GM19324 (cell line): Measurements from ENCODE around the gene TAF7.
"Not testable (repeated sequence)": the region's sequence is repeated elsewhere in the genome, so short reads cannot be mapped to it uniquely, and the experiment has no call there.

Experiments used
- ATAC-seq: cut with Tn5 transposase; IDR thresholded peaks from one replicate; pipeline ENCODE4 v1.9.1; 2021; ENCODE audit warnings: mild to moderate bottlenecking, moderate library complexity; ENCODE audit not compliant: unreplicated experiment, low FRiP score

TAF7 gene

GRCh38 chr5:141320225-141321169 is at the start of gene TAF7:
TAF7 (minus strand) TSS chr5:141320784; CDS start chr5:141320044, 740 bp downstream.
- peak; percentile 98 for ATAC-seq

GRCh38 chr5:141366016-141366896 is 45.7 kb upstream of the TAF7 start:
- no peak for ATAC-seq

GRCh38 chr5:141363952-141364660 is 43.5 kb upstream of the TAF7 start, which contains the start of gene PCDHGA5:
PCDHGA5 (plus strand) TSS chr5:141364162; CDS start chr5:141364331, 169 bp downstream.
- ATAC-seq, result no peak

GRCh38 chr5:141362719-141363118 is 42.1 kb upstream of the TAF7 start:
- no peak for ATAC-seq

- ATAC-seq, result no peak
Measured at GRCh38 chr5:141360685-141361084, 40.1 kb upstream of the TAF7 start.

- ATAC-seq, result no peak
Measured at GRCh38 chr5:141359790-141360426, 39.3 kb upstream of the TAF7 start, which contains the start of gene PCDHGB2. PCDHGB2 (plus strand) TSS chr5:141359994; CDS start chr5:141360136, 142 bp downstream.

GRCh38 chr5:141356950-141357349 is 36.4 kb upstream of the TAF7 start:
- no peak for ATAC-seq

GRCh38 chr5:141356133-141356532 is 35.5 kb upstream of the TAF7 start:
- no peak for ATAC-seq

- ATAC-seq, result no peak
Measured at GRCh38 chr5:141355641-141356040, 35.1 kb upstream of the TAF7 start.

GRCh38 chr5:141354900-141355469 is 34.4 kb upstream of the TAF7 start, which contains the start of gene PCDHGA4:
PCDHGA4 (plus strand) TSS chr5:141355021; CDS start chr5:141355108, 87 bp downstream.
- no peak for ATAC-seq

- ATAC-seq, result no peak
Measured at GRCh38 chr5:141351591-141351990, 31.0 kb upstream of the TAF7 start.

GRCh38 chr5:141349917-141350619 is 29.5 kb upstream of the TAF7 start, which contains the start of gene PCDHGB1:
PCDHGB1 (plus strand) TSS chr5:141350099; CDS start chr5:141350261, 162 bp downstream.
- no peak for ATAC-seq

GRCh38 chr5:141346017-141346416 is 25.4 kb upstream of the TAF7 start:
- not testable (repeated sequence) for ATAC-seq

GRCh38 chr5:141345327-141345726 is 24.7 kb upstream of the TAF7 start:
- ATAC-seq, result no peak

GRCh38 chr5:141343953-141344463 is 23.4 kb upstream of the TAF7 start:
- no peak for ATAC-seq

- ATAC-seq, result no peak
Measured at GRCh38 chr5:141343242-141343952, 22.8 kb upstream of the TAF7 start, which contains the start of gene PCDHGA3. PCDHGA3 (plus strand) TSS chr5:141343829; CDS start chr5:141344034, 205 bp downstream.

GRCh38 chr5:141342773-141343172 is 22.2 kb upstream of the TAF7 start:
- no peak for ATAC-seq
